ENCODE data around the gene NOL3. TPM values are rescaled to one million over a fixed set of nuclear protein-coding genes. Genes with fewer than 3 reads are reported as not detected.

NOL3 gene
- total and polyA plus RNA-seq, 2 donors (not counting 3 experiments of a cell fraction or from before 2014, with no cell fraction given), result 16.0 to 19.4 TPM

GRCh38 chr16:67128417-67128816 is 41.9 kb upstream of the NOL3 start:
- Histone ChIP-seq H3K36me3 (ENCODE audit: control insufficient read depth in 2 of 2, extremely low read depth in 1 of 2, insufficient read depth in 2 of 2, low read length in 2 of 2) (peaks cover 2 to 9% of the 10 kb centered on the region in 2 experiments), H2AFZ (ENCODE audit: low read depth, low read length) (no peak overlapping the region), H3K79me2 (ENCODE audit: control insufficient read depth, insufficient read depth, low read length) (no peaks in the 10 kb centered on the region), H3K4me3 (replicated peaks in 1 of 3; ENCODE audit: insufficient read depth in 1 of 3, low read depth in 1 of 3, low read length in 3 of 3) (no peak overlapping the region), H3K27me3 (ENCODE audit: control insufficient read depth in 2 of 2, insufficient read depth in 2 of 2, low read length in 2 of 2) (no peaks in the 10 kb centered on the region), H4K20me1 (replicated peaks; ENCODE audit: control insufficient read depth, extremely low read depth, insufficient read depth, low read length) (no peaks in the 10 kb centered on the region), H3K27ac (ENCODE audit: insufficient read depth, low read depth, low read length) (no peak overlapping the region), H3K4me1 (ENCODE audit: control insufficient read depth, extremely low read depth, insufficient read depth, low read length) (no peaks in the 10 kb centered on the region), H3K9ac (replicated peaks; ENCODE audit: extremely low read depth, insufficient read depth, low read length) (no peak overlapping the region), H3K9me3 (replicated peaks; ENCODE audit: control insufficient read depth, insufficient read depth, low read length) (no peaks in the 10 kb centered on the region), H3K4me2 (ENCODE audit: insufficient read depth, low read length) (no peak overlapping the region), H3K9me1 (replicated peaks; ENCODE audit: control insufficient read depth, extremely low read depth, insufficient read depth, low read length) (no peaks in the 10 kb centered on the region)
- no peak for TF ChIP-seq JUN (IDR thresholded peaks at IDR 0.05; ENCODE audit: borderline replicate concordance, insufficient read depth, insufficient read length, low read depth)
- TF ChIP-seq MAX (IDR thresholded peaks at IDR 0.05; ENCODE audit: insufficient read depth, insufficient read length), result no peak
- TF ChIP-seq FOS (IDR thresholded peaks at IDR 0.05; ENCODE audit: borderline replicate concordance, insufficient read depth, low read length), result no peak
- no peak for TF ChIP-seq MYC (IDR thresholded peaks at IDR 0.05; ENCODE audit: low read depth, low read length)
- no peak for TF ChIP-seq GATA2 (IDR thresholded peaks at IDR 0.05; ENCODE audit: insufficient read depth, insufficient read length, low read depth, low read length)
- no peak for TF ChIP-seq POLR2A (IDR thresholded peaks at IDR 0.05; ENCODE audit: low read depth, low read length)
- no peak for TF ChIP-seq POLR2AphosphoS5 (IDR thresholded peaks at IDR 0.05; ENCODE audit: insufficient read depth, low read depth, low read length)
- no peak for TF ChIP-seq CTCF (IDR thresholded peaks at IDR 0.05; ENCODE audit: extremely low read depth in 1 of 2, insufficient read depth in 1 of 2, low read depth in 1 of 2, low read length in 2 of 2)
- no peak for TF ChIP-seq EZH2 (IDR thresholded peaks at IDR 0.05; ENCODE audit: borderline replicate concordance, low read depth, low read length, severe bottlenecking)
- ChIA-PET POLR2A (no interaction called here), CTCF (no interaction called here)
- dilution Hi-C loops (cut with MboI; ENCODE audit: extremely low pct_ligation_motif_present, low sequenced_read_pairs), result no loop called here
- intact Hi-C loops (cut with micrococcal nuclease), result no loop called here
- BruUV-seq (replicated peaks), result no TSS peak
- DNase-seq (ENCODE audit: low read depth, low spot score) (no peak), FAIRE-seq (no peak)
